Measurements from ENCODE around the gene ARHGAP26.
"Not testable (repeated sequence)": the region's sequence is repeated elsewhere in the genome, so short reads cannot be mapped to it uniquely, and the experiment has no call there.

The ARHGAP26 gene

DNA sequence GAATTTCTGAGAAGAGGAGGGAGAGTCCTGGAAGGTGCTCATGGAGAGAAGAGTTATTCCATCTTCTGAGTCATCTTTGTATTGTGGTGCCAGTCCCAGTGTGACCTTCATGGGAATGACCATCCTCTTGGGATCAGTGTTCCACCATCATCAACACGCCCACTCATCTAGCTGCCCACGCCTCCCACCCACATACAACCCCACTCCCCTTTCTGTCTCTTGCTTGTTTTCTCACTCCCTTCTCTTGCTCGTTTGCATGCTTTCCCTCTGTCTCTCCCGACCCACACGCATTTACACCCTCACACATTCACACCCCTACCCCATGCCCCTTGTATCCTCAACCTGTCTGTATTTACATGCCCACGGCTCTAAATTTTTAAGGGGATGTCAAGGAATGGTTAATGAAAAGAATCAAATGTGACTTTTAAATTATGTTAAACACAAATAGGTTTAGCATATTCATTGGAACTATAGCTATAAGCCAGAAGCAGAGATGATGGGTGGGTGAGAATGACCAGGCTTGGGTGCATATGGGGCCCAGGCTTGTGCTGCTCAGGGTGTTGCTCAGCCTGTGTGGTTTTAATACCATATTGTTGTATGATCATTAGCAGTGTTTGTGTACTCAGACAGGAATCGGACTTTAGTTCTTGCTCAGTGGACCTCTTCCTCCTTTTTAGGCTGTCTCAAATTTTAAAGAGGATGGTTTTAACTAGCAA, 160.4 kb downstream of the ARHGAP26 start:
- DNase-seq (ENCODE audit: low spot score): no peak

GRCh38 chr5:142931896-142932686, 161.9 kb downstream of the ARHGAP26 start:
- DNase-seq (ENCODE audit: low spot score): no peak

DNA sequence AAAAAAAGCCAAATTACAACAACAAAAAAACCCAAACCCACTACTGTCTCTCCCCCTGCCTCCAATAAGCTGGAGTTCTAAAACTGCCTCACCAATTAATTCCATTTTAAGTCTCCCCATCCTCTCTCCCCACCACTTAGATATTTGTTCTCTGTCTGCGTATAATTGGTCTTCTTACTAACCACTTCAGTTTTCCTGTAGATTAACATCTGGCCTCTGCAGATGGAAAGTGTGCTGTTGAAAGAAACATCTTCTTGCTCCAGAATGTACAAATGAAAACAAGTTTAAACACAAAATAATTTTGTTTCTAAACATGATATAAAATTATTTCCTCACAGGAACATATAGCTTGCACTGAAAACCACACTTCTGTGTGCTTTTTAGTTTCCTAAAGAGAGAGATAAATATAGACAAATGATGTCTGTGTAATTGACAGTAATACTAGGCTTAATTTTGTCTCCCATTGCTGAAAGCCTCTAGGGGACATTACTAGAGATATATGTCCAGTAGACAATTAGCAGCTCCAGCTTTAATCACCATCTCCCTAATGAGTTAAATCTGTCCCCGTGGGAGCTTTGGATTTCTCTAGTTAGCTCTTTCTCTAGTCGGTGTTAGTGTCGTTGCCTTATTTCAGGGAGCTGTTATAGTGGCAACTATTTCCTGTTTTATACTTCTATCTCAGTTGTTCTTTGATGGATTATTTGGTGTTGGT, 164.0 kb downstream of the ARHGAP26 start:
- no peak for DNase-seq (ENCODE audit: low spot score)

GRCh38 chr5:142935014-142935413, 164.8 kb downstream of the ARHGAP26 start:
- DNase-seq (ENCODE audit: low spot score): no peak

- no peak for DNase-seq (ENCODE audit: low spot score)
These were observed 167.2 kb downstream of the ARHGAP26 start for GRCh38 chr5:142937374-142937773.

DNA sequence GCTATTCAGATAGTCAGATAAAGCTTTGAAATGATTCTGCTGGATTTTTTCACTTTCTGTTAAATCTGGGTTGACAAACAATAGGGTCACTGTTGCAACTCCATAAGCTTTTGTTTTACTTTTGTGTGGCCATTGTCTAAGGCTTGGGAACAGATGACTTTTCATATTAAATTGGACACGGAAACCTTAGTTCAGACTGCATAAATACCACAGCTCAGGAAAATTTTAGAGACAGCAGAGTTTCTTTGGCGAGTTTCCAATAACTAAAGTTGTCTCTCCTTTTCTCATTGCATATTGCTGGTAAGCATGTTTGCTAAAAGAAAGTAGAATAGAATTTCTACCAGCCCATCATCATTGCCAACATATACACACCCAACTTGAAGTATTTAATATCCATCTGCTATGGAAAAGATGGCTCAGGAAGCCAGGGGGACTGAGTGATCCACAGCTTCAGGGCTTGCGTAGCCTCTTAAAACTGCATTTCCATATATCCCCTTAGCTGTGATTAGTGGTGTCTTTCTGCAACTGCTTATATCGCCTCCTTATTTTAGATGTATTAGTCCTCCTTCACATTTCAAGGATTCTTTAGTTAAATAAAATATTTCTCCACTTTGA, 168.2 kb downstream of the ARHGAP26 start:
- no peak for DNase-seq (ENCODE audit: low spot score)

GRCh38 chr5:142939006-142939405, 168.8 kb downstream of the ARHGAP26 start:
- DNase-seq (ENCODE audit: low spot score): no peak

DNA sequence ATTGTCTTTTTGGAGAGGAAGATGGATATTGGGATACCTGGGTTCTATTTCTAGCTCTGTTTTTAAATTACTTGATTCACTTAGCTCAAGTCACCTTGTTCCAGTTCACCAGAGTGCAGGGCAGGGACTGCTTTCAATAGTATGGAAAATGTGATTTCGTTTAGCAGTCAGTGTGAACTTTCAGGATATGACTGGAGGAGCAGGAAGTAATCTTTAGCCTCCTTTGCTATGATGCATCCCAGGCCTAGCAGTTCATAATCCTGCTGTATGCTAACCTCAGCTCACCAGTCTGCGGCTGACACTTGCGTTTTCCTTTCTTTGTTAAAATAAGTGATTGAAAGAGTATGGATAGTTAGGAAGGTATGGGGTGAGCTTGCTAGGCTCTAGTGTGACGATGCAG, 169.7 kb downstream of the ARHGAP26 start:
- DNase-seq (ENCODE audit: low spot score): no peak

GRCh38 chr5:142941245-142941644, 171.1 kb downstream of the ARHGAP26 start:
- DNase-seq (ENCODE audit: low spot score): no peak

DNA sequence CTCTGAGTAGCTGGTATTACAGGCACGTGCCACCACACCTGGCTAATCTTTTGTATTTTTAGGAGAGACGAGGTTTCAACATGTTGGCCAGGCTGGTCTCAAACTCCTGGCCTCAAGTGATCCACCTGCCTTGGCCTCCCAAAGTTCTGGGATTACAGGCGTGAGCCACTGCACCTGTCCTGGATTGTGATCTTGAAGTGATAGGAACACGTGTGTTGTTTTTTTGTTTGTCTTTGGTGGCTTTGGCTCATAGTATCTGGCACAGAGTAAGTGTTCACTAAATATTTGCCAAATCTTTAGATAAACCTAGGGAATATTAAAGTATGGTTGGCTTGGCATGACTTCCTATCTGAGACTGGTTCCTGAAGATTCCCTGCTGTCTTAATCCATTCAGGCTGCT, 172.7 kb downstream of the ARHGAP26 start:
- DNase-seq (ENCODE audit: low spot score): no peak

GRCh38 chr5:142944140-142944539, 174.0 kb downstream of the ARHGAP26 start:
- DNase-seq (ENCODE audit: low spot score): no peak

- no peak for DNase-seq (ENCODE audit: low spot score)
These were observed 175.1 kb downstream of the ARHGAP26 start for GRCh38 chr5:142945321-142945720.

DNA sequence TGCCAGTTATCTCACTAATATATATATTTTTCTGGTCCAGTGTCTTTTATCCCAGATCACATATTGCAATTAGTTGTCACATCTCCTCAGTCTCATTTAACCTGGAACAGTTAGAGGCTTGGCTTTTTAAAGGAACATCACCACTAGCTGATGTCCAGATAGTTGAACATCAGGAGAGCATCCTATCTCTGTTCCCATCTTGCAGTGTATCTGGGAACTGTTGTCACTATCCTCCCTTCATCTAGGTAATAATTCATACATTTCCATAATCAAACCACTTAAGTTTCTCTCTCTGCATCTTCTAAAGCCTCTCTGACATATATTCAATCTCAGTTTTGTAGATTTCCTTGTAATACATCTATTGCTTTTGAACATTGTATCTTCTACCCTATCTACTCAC, 175.7 kb downstream of the ARHGAP26 start:
- DNase-seq (ENCODE audit: low spot score): no peak

- DNase-seq (ENCODE audit: low spot score): no peak
These were observed 176.6 kb downstream of the ARHGAP26 start for GRCh38 chr5:142946547-142947426.

DNA sequence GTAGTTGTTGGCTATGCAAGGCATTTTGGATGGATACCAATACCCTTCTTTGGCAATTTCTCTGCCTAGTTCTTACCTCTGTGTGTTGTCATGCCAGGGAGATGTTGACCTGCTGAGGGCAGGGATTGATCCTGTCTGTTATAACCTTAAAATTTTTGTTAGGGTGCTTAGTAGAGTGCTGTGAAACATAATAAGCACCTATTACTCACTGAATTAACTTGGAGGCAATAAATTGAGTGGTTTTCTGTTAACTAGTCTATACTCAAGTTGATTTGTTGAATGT, 177.2 kb downstream of the ARHGAP26 start:
- no peak for DNase-seq (ENCODE audit: low spot score)

- no peak for DNase-seq (ENCODE audit: low spot score)
These were observed 182.1 kb downstream of the ARHGAP26 start for GRCh38 chr5:142952229-142952628.

GRCh38 chr5:142952871-142953270, 182.7 kb downstream of the ARHGAP26 start:
- DNase-seq (ENCODE audit: low spot score): not testable (repeated sequence)

DNA sequence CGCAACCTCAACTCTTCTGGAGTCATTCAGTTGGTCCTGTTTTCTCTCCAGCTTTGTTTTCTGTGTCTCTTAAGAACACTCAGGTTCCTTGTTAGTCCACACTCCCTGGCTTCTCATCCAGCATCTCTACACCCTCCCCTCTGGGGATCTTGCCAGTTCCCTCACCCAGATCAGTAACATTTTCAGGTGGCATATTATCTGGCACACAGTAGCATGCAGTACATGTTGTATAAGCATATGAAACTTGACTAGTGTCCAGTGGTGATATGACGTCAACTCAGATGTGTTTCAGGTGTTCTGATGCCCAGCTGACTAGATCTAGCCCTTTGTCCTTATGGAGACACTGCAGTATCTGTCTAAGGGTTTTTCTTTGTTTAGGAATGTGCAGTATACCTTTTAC, 184.3 kb downstream of the ARHGAP26 start:
- no peak for DNase-seq (ENCODE audit: low spot score)

- no peak for DNase-seq (ENCODE audit: low spot score)
These were observed 185.5 kb downstream of the ARHGAP26 start for GRCh38 chr5:142955628-142956027.

DNA sequence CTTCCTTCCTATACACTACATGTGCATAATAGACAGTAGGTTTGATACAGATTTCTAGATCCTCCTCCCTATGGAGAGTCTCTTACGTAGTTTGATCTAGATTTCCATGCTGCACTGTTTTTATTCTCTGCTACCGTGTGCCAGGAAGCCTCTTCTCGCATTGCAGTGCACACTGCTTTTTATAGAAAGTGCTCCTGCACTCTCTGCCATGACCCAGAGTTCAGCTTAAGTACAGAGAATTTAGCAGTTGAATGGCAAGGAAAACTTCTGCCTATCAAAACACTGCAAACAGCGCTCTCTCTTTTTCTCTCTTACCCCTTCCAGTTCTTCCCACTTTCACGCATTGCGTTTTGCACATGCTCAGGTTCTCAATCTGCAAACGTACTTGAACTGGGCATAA, 187.4 kb downstream of the ARHGAP26 start:
- DNase-seq (ENCODE audit: low spot score): no peak

DNA sequence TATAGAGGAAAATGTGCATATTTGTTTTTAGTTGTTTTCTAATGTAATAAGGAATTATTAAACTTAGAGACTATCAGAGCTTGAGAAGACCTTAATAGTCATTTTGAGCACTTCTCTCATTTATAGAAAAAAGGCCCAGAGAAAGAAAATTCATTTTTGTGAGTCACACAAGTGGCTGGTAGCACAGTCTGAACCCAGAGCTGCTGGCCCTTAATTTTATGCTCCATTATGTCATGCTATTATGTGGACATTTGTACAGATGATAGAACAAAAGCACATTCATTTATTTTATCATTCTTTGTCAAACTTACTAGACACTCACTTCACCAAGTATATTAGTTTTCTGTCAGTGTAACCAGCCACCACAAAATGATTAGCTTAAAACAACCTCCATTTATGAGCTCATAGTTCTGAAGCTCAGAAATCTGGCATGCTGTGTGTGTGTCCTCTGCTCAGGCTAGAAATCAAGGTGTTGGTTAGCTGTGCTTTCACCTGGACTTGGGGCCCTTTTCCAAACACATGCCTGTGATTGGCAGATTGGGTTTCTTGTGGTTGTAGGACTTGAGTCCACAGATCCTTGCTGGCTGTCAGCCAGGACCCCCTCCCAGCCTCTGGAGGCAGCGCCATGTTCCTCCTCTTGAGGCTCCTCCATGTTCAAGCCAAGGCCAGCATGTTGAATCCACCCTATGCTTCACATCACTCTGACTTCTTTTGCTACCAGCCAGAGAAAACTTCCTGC, 188.9 kb downstream of the ARHGAP26 start:
- DNase-seq (ENCODE audit: low spot score): no peak

Measured in activated CD4-positive, alpha-beta T cell treated with anti-CD3 and anti-CD28 coated beads, Interleukin-2, Interleukin-4, amounts not matched to agents 100 ng/mL and 50 ng/mL, durations not matched to agents 16 hours and 8 hours (primary cell).